Liver (tissue), 9 donors: Measurements from ENCODE around the gene SRGAP1. TPM values are rescaled to one million over a fixed set of nuclear protein-coding genes. Genes with fewer than 3 reads are reported as not detected.

ENCODE experiments used
- DNase-seq: peaks from one replicate; pipeline ENCODE4 v3.0.0-alpha.2; 2017; ENCODE audit warnings: low spot score
- H3K27ac ChIP-seq, 2 donors: one replicate each; pipeline ENCODE4 v1.7.0; 2013; ENCODE audit warnings: inconsistent platforms in 2 of 2, low read length in 2 of 2, control low read depth in 1 of 2, low read depth in 1 of 2, mild to moderate bottlenecking in 1 of 2
- H3K27me3 ChIP-seq, 4 donors: one replicate each; pipeline versions ENCODE4 v1.6.1 to v1.7.0; 2013; ENCODE audit warnings: low read length in 3 of 4, inconsistent platforms in 1 of 4, mild to moderate bottlenecking in 1 of 4, moderate library complexity in 1 of 4; ENCODE audit not compliant: control insufficient read depth in 4 of 4, insufficient read depth in 4 of 4
- H3K36me3 ChIP-seq, 4 donors: one replicate each; pipeline versions ENCODE4 v1.6.1 to v1.7.0; 2013; ENCODE audit warnings: low read length in 3 of 4, mild to moderate bottlenecking in 3 of 4, low read depth in 1 of 4, moderate library complexity in 1 of 4; ENCODE audit not compliant: control insufficient read depth in 4 of 4, insufficient read depth in 3 of 4
- H3K4me1 ChIP-seq, 4 donors: one replicate each; pipeline versions ENCODE4 v1.6.1 to v1.7.0; 2013; ENCODE audit warnings: low read length in 3 of 4, mild to moderate bottlenecking in 3 of 4, moderate library complexity in 1 of 4; ENCODE audit not compliant: control insufficient read depth in 4 of 4, insufficient read depth in 4 of 4
- H3K4me3 ChIP-seq, 3 donors: one replicate each; pipeline versions ENCODE4 v1.6.1 to v1.7.0; 2013; ENCODE audit warnings: low read length in 3 of 3, control low read depth in 1 of 3, low read depth in 1 of 3, mild to moderate bottlenecking in 1 of 3
- H3K9ac ChIP-seq, 2 donors: one replicate each; pipeline ENCODE4 v1.7.0; 2013; ENCODE audit warnings: low read length in 2 of 2, mild to moderate bottlenecking in 2 of 2, moderate library complexity in 2 of 2, control low read depth in 1 of 2, low read depth in 1 of 2
- H3K9me3 ChIP-seq, 4 donors: one replicate each; pipeline versions ENCODE4 v1.6.1 to v1.7.0; 2013; ENCODE audit warnings: low read length in 3 of 4; ENCODE audit not compliant: control insufficient read depth in 4 of 4
- ATF3 ChIP-seq: IDR thresholded peaks from 2 replicates; pipeline ENCODE4 v1.6.1; 2016; ENCODE audit warnings: antibody characterized with exemption
- EGR1 ChIP-seq, 2 donors: IDR thresholded peaks; 2 replicates each; pipeline ENCODE4 v1.6.1; 2016 to 2018; ENCODE audit warnings: antibody characterized with exemption in 2 of 2, low read depth in 2 of 2
- FOXA1 ChIP-seq: IDR thresholded peaks from 2 replicates; pipeline ENCODE4 v1.6.1; 2016; ENCODE audit warnings: antibody characterized with exemption
- GABPA ChIP-seq, 2 donors: IDR thresholded peaks in 1 of 2; conservative IDR thresholded peaks in 1 of 2; 2 replicates each; pipeline ENCODE4 v1.6.1; 2016; ENCODE audit warnings: antibody characterized with exemption in 2 of 2, mild to moderate bottlenecking in 1 of 2, moderate library complexity in 1 of 2
- HNF4A ChIP-seq, 2 donors: conservative IDR thresholded peaks; 2 replicates each; pipeline ENCODE4 v1.6.1; 2016; ENCODE audit warnings: antibody characterized with exemption in 2 of 2, mild to moderate bottlenecking in 2 of 2
- HNF4G ChIP-seq: IDR thresholded peaks from 2 replicates; pipeline ENCODE4 v1.6.1; 2016; ENCODE audit warnings: antibody characterized with exemption
- JUND ChIP-seq, 2 donors: IDR thresholded peaks; 2 replicates each; pipeline ENCODE4 v1.6.1; 2016; ENCODE audit warnings: antibody characterized with exemption in 2 of 2
- NR2F2 ChIP-seq: IDR thresholded peaks from 2 replicates; pipeline ENCODE4 v1.6.1; 2016; ENCODE audit warnings: antibody characterized with exemption
- SP1 ChIP-seq: IDR thresholded peaks from 2 replicates; pipeline ENCODE4 v1.6.1; 2018; ENCODE audit warnings: antibody characterized with exemption, mild to moderate bottlenecking
- TAF1 ChIP-seq: conservative IDR thresholded peaks from 2 replicates; pipeline ENCODE4 v1.6.1; 2016; ENCODE audit warnings: antibody characterized with exemption, mild to moderate bottlenecking
- YY1 ChIP-seq: IDR thresholded peaks from 2 replicates; pipeline ENCODE4 v1.6.1; 2016; ENCODE audit warnings: antibody characterized with exemption, mild to moderate bottlenecking
- ZBTB33 ChIP-seq: IDR thresholded peaks from 2 replicates; pipeline ENCODE4 v1.6.1; 2016; ENCODE audit warnings: antibody characterized with exemption
- WGBS: extraction: QIAGEN DNeasy Blood & Tissue Kit; methylation state at CpG from one replicate; pipeline ENCODE4 v1.1.7; 2013; 5-methylcytosine and 5-hydroxymethylcytosine counted together
- polyA plus RNA-seq, 2 donors: library from polyadenylated mRNA; stranded (reverse) in 1 of 2; unstranded in 1 of 2; fragments of 200-250 nt in 1 of 2; fragments of >200 nt in 1 of 2; fragmentation: Nextera tagmentation in 1 of 2; extraction: Ambion mirVana in 1 of 2; gene quantifications; one replicate each; pipeline versions ENCODE4 v1.2.1 to v1.2.3, GENCODE V29; 2013 to 2015
- total RNA-seq, 2 donors: library from RNA; depleted of rRNA; stranded (reverse); fragments of >200 nt; gene quantifications; one replicate each; pipeline ENCODE4 v1.2.3, GENCODE V29; 2014
- TF ChIP-seq, protein P1 (sequence below): IDR thresholded peaks from 2 replicates; pipeline ENCODE4 v1.6.1; 2016; ENCODE audit warnings: antibody characterized with exemption, mild to moderate bottlenecking
- TF ChIP-seq, protein P2 (sequence below): fragments of 150-350 bp; IDR thresholded peaks from 2 replicates; pipeline ENCODE4 v1.5.1; 2017; ENCODE audit warnings: improper control_type of control experiment, low read depth, low read length; ENCODE audit not compliant: missing input control
- donor health status: healthy.
- donor health status: healthy.
- donor health status: healthy.
- donor health status: healthy.
- donor health status: healthy.

SRGAP1 gene
- total and polyA plus RNA-seq, 4 donors: 0.28 to 1.3 (median 0.85) TPM

DNA sequence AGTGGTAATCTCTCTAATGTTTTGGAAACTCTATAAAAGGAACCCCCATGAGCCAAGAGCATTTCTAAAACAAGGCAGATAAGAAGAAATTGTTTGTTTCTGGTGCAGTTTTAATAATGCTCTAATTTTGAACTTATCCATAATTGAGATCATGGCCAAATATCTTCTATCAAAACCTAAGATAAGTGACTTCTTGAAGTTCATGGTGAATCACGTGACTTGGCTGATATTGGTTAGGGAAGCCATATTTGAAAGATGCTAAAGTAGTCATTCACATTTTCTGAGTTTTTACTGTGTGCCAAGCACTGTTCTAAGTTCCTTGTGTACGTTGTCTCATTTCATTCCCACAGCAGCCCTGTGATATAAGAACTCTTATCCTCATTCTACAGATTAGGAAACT, 219.7 kb downstream of the SRGAP1 start (continued):
- TF ChIP-seq, protein P1, sequence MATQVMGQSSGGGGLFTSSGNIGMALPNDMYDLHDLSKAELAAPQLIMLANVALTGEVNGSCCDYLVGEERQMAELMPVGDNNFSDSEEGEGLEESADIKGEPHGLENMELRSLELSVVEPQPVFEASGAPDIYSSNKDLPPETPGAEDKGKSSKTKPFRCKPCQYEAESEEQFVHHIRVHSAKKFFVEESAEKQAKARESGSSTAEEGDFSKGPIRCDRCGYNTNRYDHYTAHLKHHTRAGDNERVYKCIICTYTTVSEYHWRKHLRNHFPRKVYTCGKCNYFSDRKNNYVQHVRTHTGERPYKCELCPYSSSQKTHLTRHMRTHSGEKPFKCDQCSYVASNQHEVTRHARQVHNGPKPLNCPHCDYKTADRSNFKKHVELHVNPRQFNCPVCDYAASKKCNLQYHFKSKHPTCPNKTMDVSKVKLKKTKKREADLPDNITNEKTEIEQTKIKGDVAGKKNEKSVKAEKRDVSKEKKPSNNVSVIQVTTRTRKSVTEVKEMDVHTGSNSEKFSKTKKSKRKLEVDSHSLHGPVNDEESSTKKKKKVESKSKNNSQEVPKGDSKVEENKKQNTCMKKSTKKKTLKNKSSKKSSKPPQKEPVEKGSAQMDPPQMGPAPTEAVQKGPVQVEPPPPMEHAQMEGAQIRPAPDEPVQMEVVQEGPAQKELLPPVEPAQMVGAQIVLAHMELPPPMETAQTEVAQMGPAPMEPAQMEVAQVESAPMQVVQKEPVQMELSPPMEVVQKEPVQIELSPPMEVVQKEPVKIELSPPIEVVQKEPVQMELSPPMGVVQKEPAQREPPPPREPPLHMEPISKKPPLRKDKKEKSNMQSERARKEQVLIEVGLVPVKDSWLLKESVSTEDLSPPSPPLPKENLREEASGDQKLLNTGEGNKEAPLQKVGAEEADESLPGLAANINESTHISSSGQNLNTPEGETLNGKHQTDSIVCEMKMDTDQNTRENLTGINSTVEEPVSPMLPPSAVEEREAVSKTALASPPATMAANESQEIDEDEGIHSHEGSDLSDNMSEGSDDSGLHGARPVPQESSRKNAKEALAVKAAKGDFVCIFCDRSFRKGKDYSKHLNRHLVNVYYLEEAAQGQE: no peak

- TF ChIP-seq, protein P2, sequence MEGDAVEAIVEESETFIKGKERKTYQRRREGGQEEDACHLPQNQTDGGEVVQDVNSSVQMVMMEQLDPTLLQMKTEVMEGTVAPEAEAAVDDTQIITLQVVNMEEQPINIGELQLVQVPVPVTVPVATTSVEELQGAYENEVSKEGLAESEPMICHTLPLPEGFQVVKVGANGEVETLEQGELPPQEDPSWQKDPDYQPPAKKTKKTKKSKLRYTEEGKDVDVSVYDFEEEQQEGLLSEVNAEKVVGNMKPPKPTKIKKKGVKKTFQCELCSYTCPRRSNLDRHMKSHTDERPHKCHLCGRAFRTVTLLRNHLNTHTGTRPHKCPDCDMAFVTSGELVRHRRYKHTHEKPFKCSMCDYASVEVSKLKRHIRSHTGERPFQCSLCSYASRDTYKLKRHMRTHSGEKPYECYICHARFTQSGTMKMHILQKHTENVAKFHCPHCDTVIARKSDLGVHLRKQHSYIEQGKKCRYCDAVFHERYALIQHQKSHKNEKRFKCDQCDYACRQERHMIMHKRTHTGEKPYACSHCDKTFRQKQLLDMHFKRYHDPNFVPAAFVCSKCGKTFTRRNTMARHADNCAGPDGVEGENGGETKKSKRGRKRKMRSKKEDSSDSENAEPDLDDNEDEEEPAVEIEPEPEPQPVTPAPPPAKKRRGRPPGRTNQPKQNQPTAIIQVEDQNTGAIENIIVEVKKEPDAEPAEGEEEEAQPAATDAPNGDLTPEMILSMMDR: no peak
- no peak for TF ChIP-seq ATF3
- no peak for TF ChIP-seq YY1
- TF ChIP-seq GABPA (IDR thresholded peaks at IDR 0.05 in 1 of 2, conservative IDR thresholded peaks at IDR 0.05 in 1 of 2): no peak
- TF ChIP-seq ZBTB33: no peak
- TF ChIP-seq JUND (IDR thresholded peaks at IDR 0.05): no peak
- no peak for TF ChIP-seq EGR1 (IDR thresholded peaks at IDR 0.05; ENCODE audit: low read depth in 2 of 2)
- no peak for TF ChIP-seq TAF1
- TF ChIP-seq HNF4A (conservative IDR thresholded peaks at IDR 0.05): no peak
- no peak for TF ChIP-seq SP1
- DNase-seq: no peak
- no peaks in the 10 kb centered on the region for H3K27me3 ChIP-seq
These were observed 220.2 kb downstream of the SRGAP1 start for GRCh38 chr12:64064706-64065105.

GRCh38 chr12:64065881-64066451, 221.5 kb downstream of the SRGAP1 start:
- TF ChIP-seq HNF4G (no peak), GABPA (IDR thresholded peaks at IDR 0.05 in 1 of 2, conservative IDR thresholded peaks at IDR 0.05 in 1 of 2) (no peak), ATF3 (no peak), NR2F2 (no peak), FOXA1 (no peak)
- Histone ChIP-seq H3K4me3 (no peak overlapping the region), H3K4me1 (no peaks in the 10 kb centered on the region), H3K9ac (no peak overlapping the region), H3K9me3 (no peaks in the 10 kb centered on the region), H3K27me3 (no peaks in the 10 kb centered on the region), H3K36me3 (no peaks in the 10 kb centered on the region), H3K27ac (no peak overlapping the region)
- 97% methylated on average over 2 of the region's 2 CpGs for WGBS
- DNase-seq: no peak

More at GRCh38 chr12:64064706-64065105, 220.2 kb downstream of the SRGAP1 start:
- H3K27ac ChIP-seq: no peak overlapping the region
- no peaks in the 10 kb centered on the region for H3K36me3 ChIP-seq
- H3K4me1 ChIP-seq: no peaks in the 10 kb centered on the region
- H3K9me3 ChIP-seq: no peaks in the 10 kb centered on the region
- no peak overlapping the region for H3K9ac ChIP-seq
- WGBS: 96% methylated on average over 8 of the region's 8 CpGs
- no peak overlapping the region for H3K4me3 ChIP-seq
